Stimulated activated CD4-positive, alpha-beta T cell treated with anti-CD3 and anti-CD28 coated beads, Interleukin-1b, Interleukin-23, amount 100 ng/mL, for 48 hours (primary cell): ENCODE results near the gene GID8.

Experiments
- DNase-seq: peaks from one replicate; pipeline ENCODE4 v3.0.0-alpha.2; 2020

The GID8 gene

DNA sequence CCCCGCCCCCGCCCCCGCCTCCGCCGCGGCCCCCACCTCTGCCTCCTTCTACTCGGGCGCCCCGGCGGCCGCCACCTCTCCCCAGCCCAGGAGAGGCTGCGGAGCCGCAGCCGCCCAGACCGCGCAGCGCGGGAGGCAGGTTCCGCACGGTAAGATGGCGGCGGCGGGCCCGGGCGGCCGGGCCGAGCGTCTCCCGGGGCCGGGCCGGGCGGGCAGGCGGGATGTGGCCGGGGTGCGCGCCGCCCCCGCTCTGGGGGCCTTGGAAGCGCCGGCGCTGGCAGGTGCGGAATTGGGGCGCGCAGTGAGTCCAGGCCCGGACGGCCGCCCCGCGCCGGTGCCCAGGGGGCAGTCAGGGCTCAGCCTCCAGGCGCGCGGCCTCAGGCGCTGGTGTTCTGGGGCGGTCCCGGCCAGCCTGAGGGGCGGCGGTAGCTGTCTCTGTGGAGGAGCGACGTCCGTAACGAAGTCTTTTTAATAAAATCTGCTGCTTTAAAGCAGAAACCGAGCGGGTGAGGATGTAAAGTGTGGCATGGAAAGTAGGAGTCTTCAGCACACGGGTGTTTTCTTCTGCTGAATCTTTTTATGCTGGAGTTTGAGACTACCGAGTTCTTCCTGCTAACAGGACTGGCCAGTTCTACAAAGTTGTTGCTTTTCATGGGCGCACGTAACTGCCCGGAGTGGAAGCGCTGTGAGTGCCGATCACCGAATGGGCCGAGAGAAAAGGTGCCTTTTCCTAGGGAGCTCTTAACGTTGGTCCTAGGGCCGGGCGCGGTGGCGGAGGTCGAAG, at the start of gene GID8:
Gene GID8 (plus strand): TSS at position 43 of the 784 bp plus-strand sequence. CDS start 3,356 bp downstream, outside the sequence.
- peak; percentile 35 for DNase-seq

GRCh38 chr20:62888406-62888805, 49.5 kb upstream of the GID8 start:
- DNase-seq = no peak

DNA sequence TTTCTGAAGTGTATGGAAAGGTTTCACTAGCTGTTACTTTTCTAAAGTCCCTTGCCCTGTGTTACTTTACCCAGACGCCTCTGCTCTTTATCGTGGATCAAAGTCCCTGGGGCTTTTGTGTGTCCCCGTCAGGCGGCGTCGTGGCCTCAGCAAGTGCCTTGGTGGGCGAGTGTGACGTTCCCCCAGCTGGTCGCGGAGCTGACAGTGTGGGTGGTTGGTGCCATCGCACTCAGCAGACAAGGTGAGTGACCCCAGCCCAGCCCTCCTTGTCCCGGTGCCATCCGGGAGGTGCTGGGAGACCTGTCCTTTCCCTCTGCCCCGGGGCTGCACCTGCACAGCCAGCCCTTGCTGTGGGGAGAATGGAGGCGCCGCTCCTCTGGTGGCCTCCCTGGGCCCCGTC, 49.0 kb upstream of the GID8 start:
- no peak for DNase-seq

DNA sequence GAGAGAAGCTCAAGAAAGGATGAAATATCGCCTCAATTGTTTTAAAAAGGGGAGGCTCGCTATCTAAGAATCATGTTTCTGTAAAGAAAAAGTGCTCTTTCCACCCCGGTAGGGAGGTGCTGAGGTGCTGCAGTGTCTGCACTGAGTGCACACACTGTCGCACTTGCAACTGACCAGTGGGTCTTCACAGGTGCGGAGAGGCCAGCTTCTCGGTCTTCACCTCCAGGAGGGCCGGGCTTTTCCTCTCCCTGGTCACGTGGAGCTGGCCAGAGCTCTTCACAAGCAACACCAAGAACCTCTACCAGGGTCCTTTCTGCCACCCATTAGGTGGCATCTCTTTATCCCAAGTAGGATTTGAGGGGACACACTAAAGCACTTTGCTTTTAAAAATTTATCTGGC, 48.5 kb upstream of the GID8 start:
- DNase-seq = no peak

GRCh38 chr20:62889871-62890270, 48.1 kb upstream of the GID8 start:
- no peak for DNase-seq

- DNase-seq = no peak
These were observed 47.5 kb upstream of the GID8 start for GRCh38 chr20:62890444-62890843.

- DNase-seq = peak; percentile 46
These were observed 46.8 kb upstream of the GID8 start for GRCh38 chr20:62891111-62891510.

GRCh38 chr20:62892348-62893304, 45.3 kb upstream of the GID8 start:
- DNase-seq = peak; percentile 34

GRCh38 chr20:62893700-62894099, 44.2 kb upstream of the GID8 start:
- no peak for DNase-seq

DNA sequence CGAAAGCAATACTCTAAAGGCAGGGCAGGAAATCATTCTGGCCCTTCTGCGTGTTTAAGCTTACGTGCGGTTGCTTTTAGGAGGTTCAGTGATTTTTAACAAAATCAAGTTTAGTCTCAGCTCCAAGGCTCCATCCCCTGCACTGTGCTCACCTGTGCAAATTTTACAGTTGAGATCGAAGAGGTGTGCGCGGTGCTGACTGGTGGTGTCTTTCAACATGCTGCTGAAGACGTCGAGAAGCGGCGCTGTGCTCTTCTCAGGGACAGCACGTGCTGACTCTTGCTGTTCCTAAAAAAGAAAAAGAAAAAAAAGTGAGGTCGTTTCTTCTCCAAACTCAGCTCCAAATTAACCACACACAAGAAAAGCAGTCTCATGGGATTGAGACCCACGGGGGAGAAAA, 43.7 kb upstream of the GID8 start:
- no peak for DNase-seq

DNA sequence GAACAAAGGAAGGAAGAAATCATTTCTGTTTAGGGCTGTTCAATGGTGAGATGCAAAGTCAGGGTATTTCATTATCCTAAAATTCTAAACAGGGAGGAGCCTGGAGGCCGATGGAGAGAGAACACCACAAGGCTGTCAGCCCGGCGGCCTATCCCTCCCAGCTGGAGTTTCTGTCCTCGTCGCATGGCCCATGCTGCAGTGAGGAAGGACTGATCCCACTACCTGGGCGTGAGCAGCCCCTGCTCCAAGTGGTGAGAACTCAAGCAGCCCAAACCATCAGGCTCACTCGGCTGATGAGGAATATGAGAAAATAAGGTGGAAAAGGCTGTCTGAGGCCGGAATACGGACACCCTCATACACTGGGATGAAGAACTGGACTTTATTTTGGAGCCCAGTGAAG, 42.4 kb upstream of the GID8 start:
- no peak for DNase-seq

DNA sequence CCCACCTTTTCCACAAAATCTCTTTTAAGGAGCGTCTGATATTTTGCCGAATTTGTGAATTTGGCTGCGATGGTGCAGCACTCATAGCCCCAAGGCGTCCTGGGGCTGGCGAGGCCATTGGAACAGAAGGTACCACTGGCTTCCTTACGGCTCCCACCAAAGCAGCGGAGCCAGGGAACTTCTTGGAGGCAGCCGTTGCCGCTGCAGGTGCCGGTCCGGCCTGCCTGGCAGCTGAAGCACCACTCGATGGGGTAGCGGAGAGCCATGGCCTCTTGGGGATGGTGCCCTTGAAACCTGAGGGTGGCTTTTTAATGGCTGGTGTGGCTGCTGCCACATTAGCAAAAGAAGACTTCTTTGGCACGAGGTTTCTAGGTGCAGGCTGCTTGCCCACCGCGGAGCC, 41.4 kb upstream of the GID8 start:
- DNase-seq = no peak

DNA sequence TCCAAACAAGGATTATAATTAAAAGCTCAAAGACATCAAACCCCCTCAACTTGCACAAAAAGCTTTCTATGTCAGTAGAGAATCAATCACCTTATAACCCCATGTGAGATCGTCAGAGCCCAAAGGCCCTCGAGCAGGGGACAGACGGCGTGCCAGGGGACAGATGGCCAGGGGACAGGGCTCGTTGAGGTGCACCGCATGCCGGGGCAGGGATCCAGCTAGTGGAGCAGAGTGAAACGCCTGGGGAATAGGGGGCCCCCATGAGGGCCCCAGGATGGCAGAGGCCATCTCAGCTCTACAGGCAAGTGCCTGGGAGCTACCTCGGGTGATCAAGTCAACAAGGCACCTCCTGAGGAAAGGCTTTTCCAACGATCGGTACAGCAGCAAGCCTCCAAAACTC, 40.3 kb upstream of the GID8 start:
- DNase-seq = no peak

DNA sequence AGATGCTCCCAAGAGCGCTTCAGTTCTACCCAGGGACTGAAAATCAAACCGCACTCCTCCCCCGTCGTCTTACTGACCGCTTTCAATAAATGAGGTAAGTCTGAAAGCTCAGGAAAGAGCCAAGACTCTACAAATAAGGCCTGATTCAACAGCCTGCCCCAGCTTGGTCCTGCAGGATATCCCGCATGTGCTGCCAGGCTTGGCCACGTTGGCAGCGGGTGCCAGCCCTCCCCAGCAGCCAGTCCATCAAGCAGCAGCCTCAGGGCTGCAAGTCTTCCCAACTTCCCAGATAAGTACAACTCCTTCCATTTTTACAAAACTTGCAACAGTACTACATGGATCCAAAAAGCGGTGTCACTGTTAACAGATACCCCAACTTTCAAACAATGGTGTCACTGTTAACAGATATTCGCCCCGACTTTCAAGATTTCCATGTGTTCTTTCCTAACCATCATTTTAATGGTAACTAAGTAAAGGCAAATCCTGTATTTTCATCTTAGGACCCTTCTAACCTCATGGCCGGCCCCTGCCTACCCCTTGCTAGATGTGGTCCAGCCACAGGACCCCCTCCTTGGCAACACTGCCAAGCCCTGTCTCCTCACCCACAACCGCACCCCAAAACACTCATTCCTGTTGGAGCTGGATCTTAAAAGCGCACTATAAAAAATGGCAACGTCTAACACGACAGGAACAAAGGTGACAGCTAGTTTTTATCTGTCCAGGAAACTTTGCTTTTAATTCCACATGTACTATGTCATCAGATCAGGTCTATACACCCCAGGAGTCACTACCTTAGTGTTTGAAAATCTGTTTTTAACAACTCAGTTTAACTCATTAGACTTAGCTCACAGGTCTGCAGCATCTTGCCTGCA, 39.6 kb upstream of the GID8 start:
- DNase-seq = no peak

GRCh38 chr20:62898970-62899632, 38.8 kb upstream of the GID8 start:
- peak; percentile 54 for DNase-seq

DNA sequence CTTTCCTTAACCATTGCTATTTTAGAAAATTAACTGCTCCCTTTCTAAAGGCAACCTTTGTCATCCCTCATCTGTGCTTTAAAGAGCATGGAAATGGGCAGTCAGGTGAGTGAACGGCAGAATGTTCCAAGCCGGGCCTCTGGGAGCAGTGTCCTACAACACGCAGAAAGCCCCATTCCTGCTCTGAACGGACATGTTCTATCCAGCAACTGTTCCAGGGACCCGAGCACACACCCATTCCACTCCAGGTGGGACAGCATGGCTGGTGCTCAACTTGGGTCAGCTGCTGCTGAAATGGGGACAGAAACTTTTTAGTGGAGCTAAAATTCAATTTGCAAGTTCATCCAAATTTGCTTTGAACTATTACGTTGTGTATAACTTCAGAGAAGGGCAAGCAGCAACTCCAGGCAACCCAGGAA, 38.3 kb upstream of the GID8 start:
- DNase-seq = no peak

GRCh38 chr20:62900052-62900691, 37.8 kb upstream of the GID8 start:
- DNase-seq = peak; percentile 76

GRCh38 chr20:62900692-62901584, 37.0 kb upstream of the GID8 start:
- DNase-seq = no peak

DNA sequence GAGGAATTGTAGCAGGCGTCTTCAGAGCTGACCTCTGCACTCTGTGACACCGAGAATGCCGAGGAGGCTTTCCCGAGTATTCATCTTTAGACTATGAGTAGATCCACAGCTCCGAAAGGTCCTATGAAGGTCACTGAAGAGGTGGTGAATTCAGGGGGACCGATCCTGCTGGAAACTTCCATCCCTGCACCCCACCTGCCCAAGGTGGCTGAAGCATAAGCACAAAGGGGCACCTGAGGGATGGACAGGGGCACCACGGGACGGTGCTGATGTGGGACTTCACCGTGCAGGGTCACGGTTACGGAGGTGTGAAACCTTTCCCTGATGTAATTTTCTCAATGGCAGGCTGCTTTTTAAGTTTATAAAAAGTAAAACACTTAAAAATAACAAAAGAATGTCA, 36.1 kb upstream of the GID8 start:
- DNase-seq = no peak

GRCh38 chr20:62902926-62903615, 34.9 kb upstream of the GID8 start:
- no peak for DNase-seq
